ENCODE measurements around the gene MAP2K6. TPM values are rescaled to one million over a fixed set of nuclear protein-coding genes. Genes with fewer than 3 reads are reported as not detected.

MAP2K6 gene
- polyA plus RNA-seq, 4 donors = 5.1 to 21.2 (median 13.4) TPM

DNA sequence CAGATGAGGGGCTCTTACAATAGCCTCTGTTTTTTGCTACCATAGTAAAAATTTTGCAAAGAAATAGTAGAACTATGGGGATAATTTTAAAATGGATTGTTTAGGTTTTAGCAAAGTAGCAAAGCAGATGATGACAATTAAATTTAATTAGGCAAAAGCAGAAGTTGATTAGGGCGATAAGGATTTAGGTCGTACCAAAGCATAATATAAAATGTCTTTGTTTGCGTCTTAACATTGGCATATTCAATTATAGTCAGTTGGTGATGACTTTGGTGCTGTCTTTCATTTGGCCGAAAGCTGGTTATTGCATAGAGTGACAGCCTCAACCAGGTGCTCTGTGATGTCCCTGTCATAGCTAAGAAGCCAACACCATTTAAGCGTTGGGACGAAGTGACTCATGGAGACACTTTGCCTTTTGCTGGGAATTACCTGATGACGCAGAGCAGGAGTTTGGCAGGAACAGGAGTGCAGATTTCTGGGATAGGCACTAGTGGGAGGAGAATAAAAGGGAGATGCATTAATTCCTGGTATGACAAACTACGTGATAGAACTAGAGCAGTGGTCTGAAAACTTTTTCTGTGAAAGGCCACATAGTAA lies 38.3 kb downstream of the MAP2K6 start:
- Histone ChIP-seq H3K4me3 (ENCODE audit: low read depth in 1 of 3, low read length in 3 of 3) (no peak overlapping the region), H3K27me3 (ENCODE audit: control insufficient read depth in 3 of 3, insufficient read depth in 3 of 3, low read length in 3 of 3) (no peaks in the 10 kb centered on the region), H3K4me1 (ENCODE audit: control insufficient read depth in 3 of 3, insufficient read depth in 2 of 3, low read depth in 1 of 3, low read length in 2 of 3) (peaks cover 0 to 5% (median 2%) of the 10 kb centered on the region in 3 donors), H3K9me3 (ENCODE audit: control insufficient read depth in 2 of 2, insufficient read depth in 1 of 2, low read depth in 1 of 2, low read length in 1 of 2) (no peaks in the 10 kb centered on the region), H3K36me3 (ENCODE audit: control insufficient read depth in 3 of 3, insufficient read depth in 2 of 3, low read depth in 1 of 3, low read length in 3 of 3) (no peaks in the 10 kb centered on the region), H3K27ac (ENCODE audit: low read depth in 1 of 3, low read length in 2 of 3) (no peak overlapping the region)
- FAIRE-seq = no peak
- 68 to 86% (median 84%) methylated on average over 8 of the region's 8 CpGs for WGBS, 3 donors
- peak in 1 of 2 donors; percentile 61 for DNase-seq

DNA sequence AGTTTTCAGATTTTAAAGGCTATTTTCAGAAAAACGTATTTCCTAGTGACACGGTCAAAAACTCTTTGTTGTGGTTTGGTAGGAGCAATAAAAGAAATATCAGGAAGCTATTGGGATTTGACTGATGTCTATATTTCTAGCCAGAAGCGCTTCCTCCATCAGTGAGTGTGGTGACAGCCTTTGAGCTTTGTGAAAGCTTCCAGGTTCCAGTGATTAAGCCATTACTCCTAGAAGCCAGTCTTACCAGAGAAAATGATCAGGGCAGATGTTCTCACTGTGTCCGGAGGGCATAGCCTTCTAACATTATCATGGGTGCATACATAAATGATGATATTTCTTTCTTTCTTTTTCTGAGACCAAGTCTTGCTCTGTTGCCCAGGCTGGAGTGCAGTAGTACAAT lies 39.6 kb downstream of the MAP2K6 start:
- 49 to 63% (median 59%) methylated on average over 4 of the region's 4 CpGs for WGBS, 3 donors
- FAIRE-seq = no peak
- Histone ChIP-seq H3K9me3 (ENCODE audit: control insufficient read depth in 2 of 2, insufficient read depth in 1 of 2, low read depth in 1 of 2, low read length in 1 of 2) (no peaks in the 10 kb centered on the region), H3K27ac (ENCODE audit: low read depth in 1 of 3, low read length in 2 of 3) (no peak overlapping the region), H3K36me3 (ENCODE audit: control insufficient read depth in 3 of 3, insufficient read depth in 2 of 3, low read depth in 1 of 3, low read length in 3 of 3) (no peaks in the 10 kb centered on the region), H3K4me1 (ENCODE audit: control insufficient read depth in 3 of 3, insufficient read depth in 2 of 3, low read depth in 1 of 3, low read length in 2 of 3) (peaks cover 0 to 2% (median 0%) of the 10 kb centered on the region in 3 donors), H3K4me3 (ENCODE audit: low read depth in 1 of 3, low read length in 3 of 3) (no peak overlapping the region), H3K27me3 (ENCODE audit: control insufficient read depth in 3 of 3, insufficient read depth in 3 of 3, low read length in 3 of 3) (no peaks in the 10 kb centered on the region)
- DNase-seq = no peak

DNA sequence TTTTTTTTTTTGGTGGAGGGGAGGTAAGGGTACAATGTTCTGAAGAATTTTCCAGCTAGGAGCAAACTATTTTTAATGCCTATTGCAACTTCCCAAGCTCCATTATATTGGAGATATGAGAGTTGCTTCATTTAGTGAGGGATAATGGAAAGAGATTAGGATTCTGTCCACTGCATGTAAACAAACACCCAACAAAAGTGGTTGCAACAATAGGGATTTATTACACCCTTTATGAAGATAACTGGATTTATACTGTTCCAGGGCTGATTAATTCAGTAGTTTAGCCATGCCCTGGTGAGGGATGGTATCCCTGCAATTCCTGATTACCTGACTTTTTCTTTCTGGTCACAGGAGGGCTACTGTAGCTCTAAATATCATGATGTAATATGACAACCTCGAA lies 40.5 kb downstream of the MAP2K6 start:
- no peaks in the 10 kb centered on the region for H3K9me3 ChIP-seq (ENCODE audit: control insufficient read depth in 2 of 2, insufficient read depth in 1 of 2, low read depth in 1 of 2, low read length in 1 of 2)

DNA sequence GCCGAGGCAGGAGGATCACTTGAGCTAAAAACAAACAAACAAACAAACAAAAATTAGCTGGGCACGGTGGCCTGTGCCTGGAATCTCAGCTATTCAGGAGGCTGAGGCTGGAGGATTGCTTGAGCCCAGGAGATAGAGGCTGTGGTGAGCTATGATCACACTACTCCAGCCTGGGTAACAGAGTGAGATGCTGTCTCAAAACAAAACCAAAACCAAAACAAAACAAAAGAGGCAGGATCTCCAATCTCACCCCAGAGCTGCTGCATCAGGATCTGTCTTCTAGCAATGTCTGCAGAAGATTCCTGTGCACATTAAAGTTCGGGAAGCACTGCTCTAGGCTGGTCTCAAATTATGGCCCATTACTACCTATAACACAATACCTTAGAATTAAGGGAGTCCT lies 43.1 kb downstream of the MAP2K6 start:
- H3K27me3 ChIP-seq (ENCODE audit: control insufficient read depth in 3 of 3, insufficient read depth in 3 of 3, low read length in 3 of 3) = no peaks in the 10 kb centered on the region
- no peak overlapping the region for H3K27ac ChIP-seq (ENCODE audit: low read depth in 1 of 3, low read length in 2 of 3)
- no peak overlapping the region for H3K4me3 ChIP-seq (ENCODE audit: low read depth in 1 of 3, low read length in 3 of 3)
- WGBS, 3 donors = 77 to 82% (median 79%) methylated on average over 3 of the region's 3 CpGs
- DNase-seq (no peak), FAIRE-seq (no peak)
- H3K9me3 ChIP-seq (ENCODE audit: control insufficient read depth in 2 of 2, insufficient read depth in 1 of 2, low read depth in 1 of 2, low read length in 1 of 2) = no peaks in the 10 kb centered on the region
- no peaks in the 10 kb centered on the region for H3K36me3 ChIP-seq (ENCODE audit: control insufficient read depth in 3 of 3, insufficient read depth in 2 of 3, low read depth in 1 of 3, low read length in 3 of 3)
- no peaks in the 10 kb centered on the region for H3K4me1 ChIP-seq (ENCODE audit: control insufficient read depth in 3 of 3, insufficient read depth in 2 of 3, low read depth in 1 of 3, low read length in 2 of 3)

More for the DNA sequence above, 40.5 kb downstream of the MAP2K6 start:
- Histone ChIP-seq H3K27ac (ENCODE audit: low read depth in 1 of 3, low read length in 2 of 3) (no peak overlapping the region), H3K4me3 (ENCODE audit: low read depth in 1 of 3, low read length in 3 of 3) (no peak overlapping the region), H3K27me3 (ENCODE audit: control insufficient read depth in 3 of 3, insufficient read depth in 3 of 3, low read length in 3 of 3) (no peaks in the 10 kb centered on the region), H3K36me3 (ENCODE audit: control insufficient read depth in 3 of 3, insufficient read depth in 2 of 3, low read depth in 1 of 3, low read length in 3 of 3) (no peaks in the 10 kb centered on the region), H3K4me1 (ENCODE audit: control insufficient read depth in 3 of 3, insufficient read depth in 2 of 3, low read depth in 1 of 3, low read length in 2 of 3) (peaks cover 0 to 2% (median 0%) of the 10 kb centered on the region in 3 donors)
- FAIRE-seq (no peak), DNase-seq (no peak)
- 82 to 93% (median 83%) methylated on average over 1 of the region's 1 CpG for WGBS, 3 donors

DNA sequence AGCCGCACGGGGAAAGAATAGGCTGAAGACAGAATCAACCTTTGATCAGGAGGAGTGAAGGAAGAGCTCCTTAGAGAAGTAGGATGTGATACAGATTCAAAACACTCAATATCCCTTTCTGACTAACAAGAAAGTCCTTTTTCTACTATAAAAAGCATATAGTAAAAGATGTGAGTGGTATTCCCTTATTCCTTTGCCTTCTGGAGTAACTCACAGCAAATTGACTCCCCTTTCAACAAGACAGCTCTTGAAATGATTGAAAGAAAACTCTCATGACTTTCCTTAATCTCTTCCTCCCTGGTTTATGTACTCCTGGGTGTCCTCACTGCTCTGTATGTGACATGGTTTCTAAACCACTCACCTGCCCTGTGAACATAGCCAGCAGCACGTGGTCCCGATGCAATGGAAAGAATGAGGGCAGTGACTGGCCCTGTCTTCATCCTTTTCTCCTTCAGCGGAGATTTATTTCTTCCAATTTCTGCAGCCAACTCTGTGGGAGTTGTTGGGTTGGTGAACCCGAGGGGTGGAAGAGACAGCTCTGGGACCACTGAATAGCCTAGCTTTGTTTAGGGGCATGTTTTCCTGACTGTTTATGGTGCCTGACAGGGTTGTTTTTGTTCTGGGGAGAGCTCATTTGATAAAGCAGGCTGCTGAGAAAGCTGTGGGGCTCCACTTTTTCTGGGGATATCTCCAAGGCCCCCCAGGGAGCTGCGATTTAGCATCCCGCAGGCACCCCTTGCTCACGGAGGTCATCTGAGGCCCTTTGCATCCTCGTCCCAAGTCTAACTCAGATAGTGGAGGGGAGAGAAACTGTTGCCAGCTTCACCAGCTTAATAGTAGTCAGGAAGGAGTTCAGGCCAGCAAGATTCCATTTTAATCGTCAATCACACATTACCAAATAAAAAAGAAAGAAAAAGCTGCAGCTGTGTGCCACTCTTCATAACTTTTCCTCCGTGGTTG lies 46.7 kb downstream of the MAP2K6 start:
- Histone ChIP-seq H3K9me3 (ENCODE audit: control insufficient read depth in 2 of 2, insufficient read depth in 1 of 2, low read depth in 1 of 2, low read length in 1 of 2) (no peaks in the 10 kb centered on the region), H3K36me3 (ENCODE audit: control insufficient read depth in 3 of 3, insufficient read depth in 2 of 3, low read depth in 1 of 3, low read length in 3 of 3) (no peaks in the 10 kb centered on the region), H3K4me3 (ENCODE audit: low read depth in 1 of 3, low read length in 3 of 3) (no peak overlapping the region), H3K27ac (ENCODE audit: low read depth in 1 of 3, low read length in 2 of 3) (no peak overlapping the region), H3K4me1 (ENCODE audit: control insufficient read depth in 3 of 3, insufficient read depth in 2 of 3, low read depth in 1 of 3, low read length in 2 of 3) (no peaks in the 10 kb centered on the region), H3K27me3 (ENCODE audit: control insufficient read depth in 3 of 3, insufficient read depth in 3 of 3, low read length in 3 of 3) (no peaks in the 10 kb centered on the region)
- WGBS, 3 donors = 55 to 73% (median 61%) methylated on average over 12 of the region's 12 CpGs
- FAIRE-seq (no peak), DNase-seq (peak in 1 of 2 donors; percentile 17)

DNA sequence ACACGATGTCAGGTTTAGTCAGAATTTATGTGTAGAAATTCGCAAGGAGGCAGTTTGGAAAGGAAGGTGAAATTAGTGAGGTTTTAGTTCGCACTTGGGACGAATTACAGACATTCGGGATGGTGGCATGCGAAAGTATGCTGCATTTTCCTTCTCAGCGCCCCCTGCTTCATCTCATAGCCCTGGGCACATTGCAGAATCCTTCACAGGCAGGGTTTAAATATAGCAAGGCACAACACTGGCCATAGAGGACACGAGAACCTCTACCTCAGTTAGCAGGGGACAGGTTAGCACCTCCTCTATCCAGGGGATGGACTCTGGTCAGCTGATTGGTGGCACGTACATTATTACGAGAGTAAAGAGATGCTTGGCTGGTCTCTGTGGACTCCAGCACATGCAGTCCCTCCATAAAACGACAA lies 47.5 kb downstream of the MAP2K6 start:
- no peaks in the 10 kb centered on the region for H3K27me3 ChIP-seq (ENCODE audit: control insufficient read depth in 3 of 3, insufficient read depth in 3 of 3, low read length in 3 of 3)

DNA sequence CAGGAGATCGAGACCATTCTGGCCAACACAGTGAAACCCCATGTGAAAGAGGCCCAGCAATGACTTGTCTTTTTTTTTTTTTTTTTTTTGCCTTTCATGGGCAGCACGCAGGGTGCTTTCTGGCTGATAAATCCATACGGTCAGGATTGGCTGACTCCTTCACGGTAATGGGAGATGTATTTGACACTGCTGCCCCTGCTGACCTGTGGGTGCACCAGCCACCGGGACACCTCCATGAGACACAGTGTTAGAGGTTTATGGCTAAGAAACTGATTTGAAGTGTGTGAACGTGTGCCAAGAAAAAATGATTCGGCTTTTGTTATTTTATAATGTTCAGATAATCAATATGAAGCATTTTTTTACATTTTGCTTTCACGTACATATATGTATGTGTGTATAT lies 48.4 kb downstream of the MAP2K6 start:
- Histone ChIP-seq H3K4me1 (ENCODE audit: control insufficient read depth in 3 of 3, insufficient read depth in 2 of 3, low read depth in 1 of 3, low read length in 2 of 3) (peaks cover 0 to 9% (median 0%) of the 10 kb centered on the region in 3 donors), H3K27me3 (ENCODE audit: control insufficient read depth in 3 of 3, insufficient read depth in 3 of 3, low read length in 3 of 3) (no peaks in the 10 kb centered on the region), H3K27ac (ENCODE audit: low read depth in 1 of 3, low read length in 2 of 3) (no peak overlapping the region), H3K4me3 (ENCODE audit: low read depth in 1 of 3, low read length in 3 of 3) (no peak overlapping the region), H3K36me3 (ENCODE audit: control insufficient read depth in 3 of 3, insufficient read depth in 2 of 3, low read depth in 1 of 3, low read length in 3 of 3) (no peaks in the 10 kb centered on the region), H3K9me3 (ENCODE audit: control insufficient read depth in 2 of 2, insufficient read depth in 1 of 2, low read depth in 1 of 2, low read length in 1 of 2) (peaks cover 0 to 3% of the 10 kb centered on the region in 2 donors)
- FAIRE-seq (no peak), DNase-seq (no peak)
- 53 to 85% (median 70%) methylated on average over 8 of the region's 8 CpGs for WGBS, 3 donors

More for the DNA sequence above, 47.5 kb downstream of the MAP2K6 start:
- Histone ChIP-seq H3K36me3 (ENCODE audit: control insufficient read depth in 3 of 3, insufficient read depth in 2 of 3, low read depth in 1 of 3, low read length in 3 of 3) (no peaks in the 10 kb centered on the region), H3K4me1 (ENCODE audit: control insufficient read depth in 3 of 3, insufficient read depth in 2 of 3, low read depth in 1 of 3, low read length in 2 of 3) (peaks cover 0 to 6% (median 0%) of the 10 kb centered on the region in 3 donors), H3K4me3 (ENCODE audit: low read depth in 1 of 3, low read length in 3 of 3) (no peak overlapping the region), H3K27ac (ENCODE audit: low read depth in 1 of 3, low read length in 2 of 3) (no peak overlapping the region), H3K9me3 (ENCODE audit: control insufficient read depth in 2 of 2, insufficient read depth in 1 of 2, low read depth in 1 of 2, low read length in 1 of 2) (peaks cover 0 to 3% of the 10 kb centered on the region in 2 donors)
- no peak for FAIRE-seq
- DNase-seq = no peak
- WGBS, 3 donors = 91% methylated on average over 11 of the region's 11 CpGs

DNA sequence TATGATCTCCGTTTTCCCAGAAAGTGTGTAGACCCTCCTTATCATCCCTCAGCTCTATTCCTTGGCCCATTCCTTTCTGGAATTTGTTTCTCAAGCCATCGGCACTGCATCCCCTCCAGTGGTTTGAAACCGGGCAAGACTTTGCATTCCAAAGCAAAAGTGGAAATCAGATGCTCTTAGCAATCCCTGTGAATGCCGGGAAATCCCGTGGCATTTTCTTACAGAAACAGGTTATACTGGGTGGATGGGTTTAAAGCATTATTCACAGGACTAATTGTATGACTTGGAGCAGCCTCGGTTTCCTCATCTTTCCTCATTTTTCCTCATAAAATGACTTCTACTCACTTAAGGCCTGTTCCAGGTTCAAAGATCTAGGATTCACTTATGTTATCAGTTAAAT lies 52.0 kb downstream of the MAP2K6 start:
- Histone ChIP-seq H3K4me1 (ENCODE audit: control insufficient read depth in 3 of 3, insufficient read depth in 2 of 3, low read depth in 1 of 3, low read length in 2 of 3) (peaks cover 0 to 9% (median 4%) of the 10 kb centered on the region in 3 donors), H3K4me3 (ENCODE audit: low read depth in 1 of 3, low read length in 3 of 3) (no peak overlapping the region), H3K27me3 (ENCODE audit: control insufficient read depth in 3 of 3, insufficient read depth in 3 of 3, low read length in 3 of 3) (no peaks in the 10 kb centered on the region), H3K27ac (ENCODE audit: low read depth in 1 of 3, low read length in 2 of 3) (no peak overlapping the region), H3K36me3 (ENCODE audit: control insufficient read depth in 3 of 3, insufficient read depth in 2 of 3, low read depth in 1 of 3, low read length in 3 of 3) (no peaks in the 10 kb centered on the region), H3K9me3 (ENCODE audit: control insufficient read depth in 2 of 2, insufficient read depth in 1 of 2, low read depth in 1 of 2, low read length in 1 of 2) (peaks cover 0 to 3% of the 10 kb centered on the region in 2 donors)
- 73 to 77% (median 75%) methylated on average over 6 of the region's 6 CpGs for WGBS, 3 donors
- FAIRE-seq = no peak
- no peak for DNase-seq

Measured in small intestine (tissue), 7 donors.